ENCODE data around the gene SGPP2.

The SGPP2 gene

GRCh38 chr2:222465746-222466145 lies 41.4 kb downstream of the SGPP2 start:
- no peak overlapping the region for H3K4me3 ChIP-seq (ENCODE audit: low read length)
- H4K20me1 ChIP-seq (ENCODE audit: insufficient read depth, low read length), result no peaks in the 10 kb centered on the region
- no peaks in the 10 kb centered on the region for H3K9me2 ChIP-seq (replicated peaks; ENCODE audit: insufficient read depth, low read length)
- no peak overlapping the region for H3K9ac ChIP-seq (ENCODE audit: low read length)
- TF ChIP-seq EZH2phosphoT487 (IDR thresholded peaks at IDR 0.05; ENCODE audit: low read length) (no peak), CTCF (IDR thresholded peaks at IDR 0.05; ENCODE audit: low read length) (no peak), EZH2 (optimal IDR thresholded peaks at IDR 0.05; ENCODE audit: low read depth, low read length) (no peak)
- H3K4me1 ChIP-seq (ENCODE audit: low read length), result no peaks in the 10 kb centered on the region
- no peak overlapping the region for H3K4me2 ChIP-seq (ENCODE audit: low read depth, low read length)
- no peak overlapping the region for H3K27ac ChIP-seq (ENCODE audit: low read length)
- no peaks in the 10 kb centered on the region for H3K79me2 ChIP-seq (ENCODE audit: low read length)
- no peaks in the 10 kb centered on the region for H3F3A ChIP-seq (ENCODE audit: insufficient read depth, low read length)
- no peaks in the 10 kb centered on the region for H3K27me3 ChIP-seq (replicated peaks; ENCODE audit: insufficient read depth, low read length)
- no peak for DNase-seq
- H3K36me3 ChIP-seq (replicated peaks; ENCODE audit: insufficient read depth, low read length), result no peaks in the 10 kb centered on the region
- no peaks in the 10 kb centered on the region for H3K9me3 ChIP-seq (replicated peaks; ENCODE audit: insufficient read depth, low read length)
- no peak overlapping the region for H2AFZ ChIP-seq (ENCODE audit: low read length)

GRCh38 chr2:222468346-222468745 lies 44.0 kb downstream of the SGPP2 start:
- Histone ChIP-seq H3K27me3 (replicated peaks; ENCODE audit: insufficient read depth, low read length) (no peaks in the 10 kb centered on the region), H3K27ac (ENCODE audit: low read length) (no peak overlapping the region), H4K20me1 (ENCODE audit: insufficient read depth, low read length) (no peaks in the 10 kb centered on the region), H3K9me2 (replicated peaks; ENCODE audit: insufficient read depth, low read length) (no peaks in the 10 kb centered on the region), H3K9ac (ENCODE audit: low read length) (no peak overlapping the region), H3K9me3 (replicated peaks; ENCODE audit: insufficient read depth, low read length) (no peaks in the 10 kb centered on the region), H3K4me2 (ENCODE audit: low read depth, low read length) (no peak overlapping the region), H3K36me3 (replicated peaks; ENCODE audit: insufficient read depth, low read length) (no peaks in the 10 kb centered on the region), H3K4me3 (ENCODE audit: low read length) (no peak overlapping the region), H2AFZ (ENCODE audit: low read length) (no peak overlapping the region), H3K79me2 (ENCODE audit: low read length) (no peaks in the 10 kb centered on the region), H3K4me1 (ENCODE audit: low read length) (no peaks in the 10 kb centered on the region), H3F3A (ENCODE audit: insufficient read depth, low read length) (no peaks in the 10 kb centered on the region)
- TF ChIP-seq EZH2 (optimal IDR thresholded peaks at IDR 0.05; ENCODE audit: low read depth, low read length) (no peak), CTCF (IDR thresholded peaks at IDR 0.05; ENCODE audit: low read length) (no peak)
- no peak for DNase-seq

- Histone ChIP-seq H3K4me2 (ENCODE audit: low read depth, low read length) (no peak overlapping the region), H3F3A (ENCODE audit: insufficient read depth, low read length) (no peaks in the 10 kb centered on the region), H3K9me2 (replicated peaks; ENCODE audit: insufficient read depth, low read length) (no peaks in the 10 kb centered on the region), H4K20me1 (ENCODE audit: insufficient read depth, low read length) (no peaks in the 10 kb centered on the region), H3K36me3 (replicated peaks; ENCODE audit: insufficient read depth, low read length) (no peaks in the 10 kb centered on the region), H3K79me2 (ENCODE audit: low read length) (no peaks in the 10 kb centered on the region), H3K27ac (ENCODE audit: low read length) (no peak overlapping the region), H2AFZ (ENCODE audit: low read length) (no peak overlapping the region), H3K4me3 (ENCODE audit: low read length) (no peak overlapping the region), H3K9ac (ENCODE audit: low read length) (no peak overlapping the region), H3K4me1 (ENCODE audit: low read length) (no peaks in the 10 kb centered on the region), H3K27me3 (replicated peaks; ENCODE audit: insufficient read depth, low read length) (no peaks in the 10 kb centered on the region), H3K9me3 (replicated peaks; ENCODE audit: insufficient read depth, low read length) (no peaks in the 10 kb centered on the region)
- no peak for DNase-seq
- TF ChIP-seq EZH2 (optimal IDR thresholded peaks at IDR 0.05; ENCODE audit: low read depth, low read length) (no peak), CTCF (IDR thresholded peaks at IDR 0.05; ENCODE audit: low read length) (no peak), EZH2phosphoT487 (IDR thresholded peaks at IDR 0.05; ENCODE audit: low read length) (no peak)
These were observed 46.6 kb downstream of the SGPP2 start for GRCh38 chr2:222470802-222471468.
